Activated CD8-positive, alpha-beta memory T cell treated with anti-CD3 and anti-CD28 coated beads for 36 hours (primary cell): ENCODE results near the gene IFI44L. TPM values are rescaled to one million over a fixed set of nuclear protein-coding genes. Genes with fewer than 3 reads are reported as not detected.

Experiments
- CTCF ChIA-PET: fragments of 350-600 bp; sonication (Branson Sonifier 250); formaldehyde crosslinking; loops from one replicate; lab custom pipeline; 2021; ENCODE audit warnings: antibody characterized with exemption; lab: Charles Lee
- POLR2A ChIA-PET: fragments of 350-600 bp; sonication (Branson Sonifier 250); formaldehyde crosslinking; loops from one replicate; lab custom pipeline; 2021; ENCODE audit warnings: antibody characterized with exemption; lab: Charles Lee
- total RNA-seq, 2 experiments: library from RNA; stranded (reverse); gene quantifications; one replicate each; pipeline ENCODE4 v1.2.3, GENCODE V29; 2021

Gene IFI44L
- total RNA-seq = 1 to 10 TPM; 1.2 to 1.3 TPM

DNA sequence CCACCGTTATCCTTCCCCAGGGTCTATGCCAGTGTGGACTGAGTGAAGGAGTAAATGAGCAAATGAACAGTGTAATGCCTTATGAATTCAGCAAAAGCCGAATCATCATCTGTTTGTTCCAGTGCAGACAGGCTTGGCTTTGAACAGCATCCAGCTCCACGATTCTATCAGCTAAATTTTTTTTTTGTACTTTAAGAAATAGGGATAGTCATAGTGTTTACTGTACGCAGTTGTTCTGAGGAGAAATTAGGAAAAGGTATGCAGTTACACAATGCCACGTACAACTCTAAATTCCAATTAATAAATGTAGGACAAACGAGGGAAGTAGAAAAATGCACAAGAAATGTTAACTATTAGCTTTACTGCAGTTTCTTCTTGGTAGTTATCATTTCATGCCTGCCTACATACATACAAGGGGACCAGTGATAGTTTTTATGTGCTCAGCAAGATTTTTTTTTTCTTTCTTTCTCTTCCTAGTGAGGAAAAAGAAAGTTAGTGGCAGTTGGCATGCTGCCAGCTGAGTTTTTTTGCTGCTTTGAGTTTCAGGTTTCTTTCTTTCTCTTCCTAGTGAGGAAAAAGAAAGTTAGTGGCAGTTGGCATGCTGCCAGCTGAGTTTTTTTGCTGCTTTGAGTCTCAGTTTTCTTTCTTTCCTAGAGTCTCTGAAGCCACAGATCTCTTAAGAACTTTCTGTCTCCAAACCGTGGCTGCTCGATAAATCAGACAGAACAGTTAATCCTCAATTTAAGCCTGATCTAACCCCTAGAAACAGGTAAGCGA, at the start of gene IFI44L:
IFI44L (plus strand) TSS at position 646 of the 777 bp plus-strand sequence. CDS start 7,468 bp downstream, outside the sequence.
- CTCF ChIA-PET = interaction anchor here (1.9 kb wide), 1 partner anchor 56 kb away, joined by 9 read pairs; no protein-coding TSS in a partner anchor
- POLR2A ChIA-PET = interaction anchor here (1.0 kb wide), 1 partner anchor 38 kb away, joined by 3 read pairs; no protein-coding TSS in a partner anchor

DNA sequence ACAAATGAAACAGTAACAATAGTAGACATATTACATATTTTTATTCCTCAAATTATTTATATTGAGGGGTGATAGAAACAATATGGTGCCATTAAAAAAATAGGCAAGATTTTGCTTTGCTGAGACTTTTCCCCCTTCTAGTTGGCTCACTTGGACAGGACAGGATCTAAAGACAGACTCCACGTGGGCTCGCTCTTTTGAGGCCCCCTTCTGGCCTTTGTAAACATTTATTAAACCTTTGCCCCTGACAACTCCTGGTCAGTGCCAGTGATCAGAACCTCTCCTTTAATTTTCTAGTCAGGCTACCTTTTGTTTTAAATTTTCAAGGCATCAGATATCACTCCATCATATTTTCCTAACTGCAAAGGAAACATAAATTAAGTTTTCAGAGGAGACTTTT, 49.7 kb upstream of the IFI44L start:
- ChIA-PET CTCF (no interaction called here), POLR2A (no interaction called here)

DNA sequence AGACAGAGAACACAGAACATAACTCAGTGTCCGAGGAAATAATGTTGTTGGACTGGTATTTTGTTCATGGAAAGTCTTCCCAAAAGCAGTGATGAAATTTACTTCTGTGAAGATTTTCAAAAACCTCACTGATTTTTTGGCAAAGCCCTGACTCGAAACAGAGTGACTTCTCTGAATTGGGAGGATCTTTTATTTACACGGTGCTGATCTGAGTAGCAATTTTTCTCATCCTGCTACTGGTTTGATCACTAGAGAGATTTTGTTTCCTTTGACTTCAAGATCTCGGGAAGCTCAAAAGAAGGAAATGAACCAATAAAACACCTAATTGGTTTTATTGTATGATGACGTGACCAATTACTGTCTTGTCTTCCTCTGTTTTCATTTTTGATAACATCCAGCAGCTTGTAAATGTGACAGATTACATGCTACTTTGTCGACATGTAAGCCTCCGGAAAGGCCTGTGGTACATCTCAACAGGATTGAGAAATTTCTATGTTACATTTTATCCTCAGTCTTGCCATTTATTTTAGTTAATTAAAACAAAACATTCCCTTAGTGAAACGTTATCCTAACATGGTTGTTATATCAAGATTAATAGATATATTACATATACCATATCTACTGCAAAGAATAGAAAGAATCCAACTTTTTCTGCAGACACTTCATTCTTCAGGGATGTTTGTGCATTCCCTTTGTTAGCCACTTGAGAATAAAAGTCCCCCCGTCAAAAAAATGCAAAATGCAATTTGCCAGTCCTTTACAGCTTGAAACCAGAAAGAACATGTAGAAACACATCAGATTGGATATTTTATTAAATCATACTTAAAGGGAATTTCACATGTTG, 42.8 kb upstream of the IFI44L start:
- POLR2A ChIA-PET = no interaction called here
- CTCF ChIA-PET = no interaction called here

DNA sequence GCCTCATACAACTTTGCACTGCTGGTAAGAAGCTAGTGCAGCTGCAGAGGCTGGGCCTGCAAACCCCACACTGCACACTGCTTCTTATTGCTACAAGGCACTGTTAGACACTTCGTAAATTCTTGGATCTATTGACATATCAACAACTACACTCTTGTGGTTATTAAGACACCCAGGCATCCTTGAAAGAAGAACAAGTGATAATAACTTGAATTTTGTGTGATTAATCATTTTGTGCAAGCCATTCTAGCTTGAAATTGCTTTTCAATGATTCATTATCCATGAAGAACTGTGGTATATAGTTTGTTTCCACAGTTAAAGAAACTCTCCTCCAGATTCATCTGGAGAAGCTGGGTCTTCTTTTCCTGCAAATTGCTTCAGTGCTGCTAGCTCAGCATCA, 33.7 kb upstream of the IFI44L start:
- POLR2A ChIA-PET = no interaction called here
- CTCF ChIA-PET = no interaction called here

DNA sequence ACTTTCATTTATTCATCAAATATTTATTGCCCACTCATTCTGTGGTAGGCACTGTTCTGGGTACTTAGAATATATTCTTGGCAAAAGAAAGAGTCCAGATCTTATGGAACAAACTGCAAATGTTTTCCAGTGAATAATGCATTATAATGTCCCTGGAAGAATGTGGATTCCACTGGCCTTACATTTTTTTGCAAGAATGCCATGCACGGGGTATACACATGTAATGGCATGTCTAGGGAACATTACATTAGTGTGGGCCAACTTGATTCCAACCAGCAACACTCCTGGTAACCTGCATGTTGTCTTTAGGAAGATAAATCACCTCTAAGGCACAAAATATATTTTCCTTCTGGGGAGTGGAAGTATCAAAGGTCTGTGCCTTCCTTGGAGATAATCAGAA, 33.0 kb upstream of the IFI44L start:
- ChIA-PET POLR2A (no interaction called here), CTCF (no interaction called here)

DNA sequence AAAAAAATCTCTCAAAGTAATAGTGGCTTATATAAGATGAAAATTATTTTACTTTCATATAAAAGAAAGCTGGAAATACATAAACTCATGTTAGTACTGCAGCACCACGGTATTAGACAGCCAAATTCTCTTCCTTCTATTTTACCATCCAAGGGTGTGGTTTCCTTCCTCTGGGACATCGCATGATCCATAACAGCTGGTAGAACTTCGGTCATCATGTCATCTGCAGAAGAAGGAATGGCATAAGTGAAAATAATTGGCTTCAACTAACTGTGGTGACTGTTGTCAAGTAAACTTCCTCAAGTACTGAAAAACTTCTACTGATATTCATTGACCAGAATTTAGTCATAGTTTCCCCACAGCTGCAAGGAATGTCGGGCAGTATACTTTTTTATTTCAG, 28.3 kb upstream of the IFI44L start:
- ChIA-PET POLR2A (no interaction called here), CTCF (no interaction called here)

DNA sequence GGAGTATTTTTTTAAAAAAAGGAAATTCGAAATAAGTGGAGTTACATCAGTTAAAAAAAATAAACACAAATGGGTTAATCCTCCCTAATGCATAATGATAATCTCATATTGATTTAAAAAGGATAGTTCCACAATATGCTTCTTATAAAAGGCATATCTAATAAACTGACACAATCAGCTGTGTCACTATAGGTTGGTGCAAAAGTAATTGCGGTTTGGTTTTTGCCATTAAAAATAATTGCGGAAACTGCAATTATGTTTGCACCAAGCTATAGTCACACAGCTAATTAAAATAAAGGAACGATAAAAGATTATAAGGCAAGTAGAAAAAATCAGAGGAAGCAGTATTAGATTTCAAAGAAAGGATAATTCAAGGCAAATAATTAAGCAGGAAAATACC, 21.0 kb upstream of the IFI44L start:
- POLR2A ChIA-PET = no interaction called here
- CTCF ChIA-PET = no interaction called here

DNA sequence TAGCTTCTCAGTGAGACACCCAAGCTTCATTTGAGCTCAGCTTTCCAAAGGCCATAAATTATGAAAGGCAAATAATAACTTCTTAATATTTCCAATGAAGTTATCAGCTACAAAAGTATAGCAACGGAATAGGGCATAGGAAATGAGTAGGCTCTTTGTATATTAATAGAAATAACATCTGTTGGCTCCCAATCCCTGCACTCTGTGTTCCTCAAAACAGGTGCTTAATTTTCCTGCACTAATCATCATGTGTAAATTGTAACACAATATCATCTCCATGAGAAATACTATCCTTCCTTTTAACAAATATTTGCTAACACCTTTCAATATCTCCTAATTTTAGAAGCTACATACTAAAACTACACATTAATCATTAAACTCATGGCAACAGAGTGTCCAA, 19.2 kb upstream of the IFI44L start:
- ChIA-PET POLR2A (no interaction called here), CTCF (interaction anchor here (1.4 kb wide), 1 partner anchor 16 kb away, joined by 3 read pairs; no protein-coding TSS in a partner anchor)

DNA sequence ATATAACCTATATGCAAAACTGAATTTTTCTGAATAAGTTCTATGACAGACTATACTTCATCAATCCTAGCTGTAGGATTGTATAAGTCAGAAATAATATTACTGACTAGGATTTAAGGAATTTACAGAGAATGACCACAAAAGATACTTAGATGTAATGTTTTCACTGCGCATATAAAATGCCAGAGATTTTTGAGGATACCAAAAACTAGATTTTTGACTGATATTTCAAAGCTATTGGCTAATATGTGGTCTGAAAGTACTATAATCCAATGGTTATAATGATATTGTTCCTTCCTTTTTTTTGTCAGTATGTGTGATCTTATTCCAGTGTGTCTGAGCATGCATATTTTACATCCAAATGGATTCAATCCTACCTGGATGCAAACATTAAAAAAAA, 17.0 kb upstream of the IFI44L start:
- ChIA-PET CTCF (no interaction called here), POLR2A (no interaction called here)

DNA sequence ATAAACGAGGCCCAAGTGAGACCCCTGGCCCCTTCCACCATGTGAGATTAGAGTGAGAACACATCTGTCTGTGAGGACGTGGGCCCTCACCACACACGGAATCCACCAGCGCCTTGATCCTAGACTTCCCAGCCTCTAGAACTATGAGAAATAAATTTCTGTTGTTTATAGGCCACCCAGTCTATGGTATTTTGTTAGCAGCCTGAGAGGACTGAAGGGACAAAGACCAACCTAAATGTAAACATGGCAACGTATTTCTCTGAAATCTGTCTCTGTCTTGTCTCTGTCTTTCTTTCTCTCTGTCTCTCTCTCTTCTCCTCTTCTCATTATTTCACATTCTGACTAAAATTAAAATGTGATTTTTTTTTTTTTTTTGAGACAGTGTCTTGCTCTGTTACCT, 15.6 kb upstream of the IFI44L start:
- POLR2A ChIA-PET = no interaction called here
- CTCF ChIA-PET = no interaction called here

DNA sequence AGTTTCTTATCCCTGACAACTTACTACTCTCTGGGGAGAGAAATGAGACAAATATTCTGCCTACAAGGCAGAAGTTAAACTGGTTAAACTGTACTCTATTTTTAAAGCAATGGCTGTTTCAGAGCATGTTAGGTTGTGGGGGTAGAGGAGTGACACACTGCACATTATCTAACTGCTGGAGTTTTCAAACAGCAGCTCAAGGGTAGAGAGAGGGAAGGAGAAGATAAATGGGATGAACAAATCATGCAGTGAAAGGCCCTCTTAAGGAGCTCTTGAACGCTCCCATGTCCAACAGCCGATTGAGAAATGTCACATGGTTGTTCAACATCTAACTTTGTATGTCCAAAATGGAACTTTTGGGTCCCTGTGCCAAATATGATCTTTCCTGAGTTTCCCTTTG, 14.0 kb upstream of the IFI44L start:
- CTCF ChIA-PET = interaction anchor here (0.6 to 1.1 kb wide), 2 partner anchors 16 to 445 kb away, joined by 3 to 4 read pairs; no protein-coding TSS in a partner anchor
- POLR2A ChIA-PET = no interaction called here

DNA sequence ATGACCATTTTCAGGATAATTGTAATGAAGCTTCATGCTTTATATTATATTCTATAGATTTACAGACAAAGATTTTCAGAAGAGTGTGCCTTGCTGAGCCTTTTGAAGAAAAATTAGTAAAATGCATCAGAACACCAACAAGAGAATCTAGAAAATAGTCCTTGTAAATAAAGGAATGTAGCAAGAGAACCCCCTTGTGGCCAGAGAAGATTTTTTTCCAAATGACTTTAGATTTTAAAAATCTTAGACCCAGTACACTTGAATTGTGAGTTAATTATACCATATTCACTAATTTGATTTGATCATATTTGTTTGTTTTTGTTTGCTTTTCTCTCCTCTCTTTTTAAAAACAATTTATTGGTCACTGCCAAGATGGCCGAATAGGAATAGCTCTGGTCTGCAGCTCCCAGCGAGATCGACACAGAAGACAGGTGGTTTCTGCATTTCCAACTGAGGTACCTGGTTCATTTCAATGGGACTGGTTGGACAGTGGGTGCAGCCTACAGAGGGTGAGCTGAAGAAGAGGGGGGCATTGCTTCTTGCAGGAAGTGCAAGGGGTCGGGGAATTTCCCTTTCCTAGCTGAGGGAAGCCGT, 12.8 kb upstream of the IFI44L start:
- POLR2A ChIA-PET = no interaction called here
- CTCF ChIA-PET = interaction anchor here (1.4 kb wide), 1 partner anchor 10 kb away, joined by 4 read pairs; no protein-coding TSS in a partner anchor

DNA sequence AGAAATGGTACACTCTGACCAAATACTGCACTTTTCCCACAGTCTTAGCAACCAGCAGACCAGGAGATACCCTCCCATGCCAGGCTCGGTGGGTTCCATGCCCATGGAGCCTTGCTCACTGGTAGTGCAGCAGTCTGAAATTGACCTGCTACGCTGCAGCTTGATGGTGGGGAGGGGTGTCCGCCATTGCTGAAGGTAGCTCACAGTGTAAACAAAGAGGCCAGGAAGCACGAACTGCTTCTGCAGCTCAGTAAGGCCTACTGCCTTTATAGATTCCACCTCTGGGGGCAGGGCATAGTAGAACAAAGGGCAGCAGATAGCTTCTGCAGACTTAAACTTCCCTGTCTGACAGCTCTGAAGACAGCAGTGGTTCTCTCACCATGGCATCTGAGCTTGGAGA, 12.3 kb upstream of the IFI44L start:
- CTCF ChIA-PET = interaction anchor here (1.4 kb wide), 1 partner anchor 10 kb away, joined by 4 read pairs; no protein-coding TSS in a partner anchor
- POLR2A ChIA-PET = no interaction called here

DNA sequence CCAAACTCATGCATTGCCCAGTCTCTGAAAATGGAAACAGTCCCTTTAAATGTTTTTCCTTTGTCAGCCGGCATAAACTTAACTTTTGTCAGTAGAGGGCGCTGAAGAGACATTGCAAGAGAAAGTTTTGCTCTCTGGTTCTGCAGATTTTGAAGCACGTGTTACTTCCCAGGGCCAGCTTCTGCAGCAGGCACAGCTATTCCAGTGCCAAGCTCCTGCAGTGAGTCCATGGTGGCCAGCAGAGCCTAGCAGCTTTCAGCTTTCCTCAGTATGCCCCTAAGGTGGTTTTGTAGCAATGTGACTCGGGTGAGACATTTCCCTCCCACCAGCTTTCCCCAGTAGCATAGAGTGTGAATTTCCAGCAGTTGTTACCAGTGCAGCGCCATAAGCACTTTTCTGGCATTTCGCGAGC, 2.6 kb upstream of the IFI44L start:
- ChIA-PET POLR2A (no interaction called here), CTCF (interaction anchor here (0.7 to 1.5 kb wide), 13 partner anchors 9 to 605 kb away, joined by 3 to 12 read pairs (median 3); no protein-coding TSS in a partner anchor)

DNA sequence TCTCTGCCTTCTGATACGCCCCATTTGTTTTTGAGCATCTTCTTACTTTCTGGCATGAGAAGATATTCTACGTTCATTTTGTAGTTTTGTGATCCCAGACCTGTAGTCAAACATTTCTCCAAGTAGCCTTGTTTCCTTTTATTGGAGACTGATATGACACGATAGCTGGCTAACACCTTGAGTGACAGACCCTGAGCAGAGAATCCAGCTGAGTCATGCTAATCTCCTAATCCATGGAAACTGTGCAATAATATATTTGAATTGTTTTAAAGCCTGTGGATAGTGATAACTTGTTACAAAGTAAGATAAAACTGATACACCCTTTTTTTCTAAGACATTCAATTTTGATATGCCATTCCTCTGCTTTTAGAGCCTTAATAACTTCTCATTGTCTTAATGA, 1.2 kb upstream of the IFI44L start:
- ChIA-PET POLR2A (no interaction called here), CTCF (interaction anchor here (1.9 kb wide), 1 partner anchor 57 kb away, joined by 9 read pairs; no protein-coding TSS in a partner anchor)

DNA sequence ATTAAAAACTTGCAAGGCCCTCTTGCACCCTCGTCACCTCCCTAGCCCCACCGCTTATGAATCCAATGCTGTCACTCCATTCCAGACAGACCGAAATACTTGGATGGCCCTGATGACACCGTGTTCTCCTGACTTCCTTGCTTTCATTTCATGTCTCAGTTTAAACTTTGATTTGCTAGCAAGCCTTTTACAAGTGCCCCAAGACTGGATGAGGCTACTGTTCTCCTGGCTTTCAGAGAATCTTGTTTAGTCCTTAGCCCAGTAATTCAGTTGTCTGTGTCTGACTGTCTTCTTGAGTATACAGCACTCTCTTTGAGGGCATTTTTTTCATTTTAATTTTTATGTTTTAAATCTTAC, 824 bp upstream of the IFI44L start:
- ChIA-PET POLR2A (no interaction called here), CTCF (interaction anchor here (1.9 kb wide), 1 partner anchor 56 kb away, joined by 9 read pairs; no protein-coding TSS in a partner anchor)

DNA sequence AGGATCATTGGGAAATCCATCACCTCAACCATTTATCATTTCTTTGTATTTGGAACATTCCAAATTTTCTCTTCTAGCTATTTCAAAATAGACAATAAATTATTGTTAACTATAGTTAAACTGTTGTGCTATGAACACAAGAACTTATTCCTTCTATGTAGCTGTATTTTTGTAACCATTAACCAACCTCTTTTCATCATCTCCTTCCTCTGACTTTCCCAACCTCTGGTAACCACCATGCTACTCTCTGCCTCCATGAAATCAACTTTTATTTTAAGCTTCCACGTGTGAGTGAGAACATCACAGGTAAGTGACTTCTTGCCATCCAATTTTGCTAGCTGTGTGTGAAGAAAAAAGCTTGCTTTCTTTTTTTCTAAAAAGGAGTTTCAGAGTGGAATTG, 418 bp downstream of the IFI44L start:
- ChIA-PET POLR2A (interaction anchor here (1.0 kb wide), 1 partner anchor 37 kb away, joined by 3 read pairs; no protein-coding TSS in a partner anchor), CTCF (interaction anchor here (1.9 kb wide), 1 partner anchor 55 kb away, joined by 9 read pairs; no protein-coding TSS in a partner anchor)

DNA sequence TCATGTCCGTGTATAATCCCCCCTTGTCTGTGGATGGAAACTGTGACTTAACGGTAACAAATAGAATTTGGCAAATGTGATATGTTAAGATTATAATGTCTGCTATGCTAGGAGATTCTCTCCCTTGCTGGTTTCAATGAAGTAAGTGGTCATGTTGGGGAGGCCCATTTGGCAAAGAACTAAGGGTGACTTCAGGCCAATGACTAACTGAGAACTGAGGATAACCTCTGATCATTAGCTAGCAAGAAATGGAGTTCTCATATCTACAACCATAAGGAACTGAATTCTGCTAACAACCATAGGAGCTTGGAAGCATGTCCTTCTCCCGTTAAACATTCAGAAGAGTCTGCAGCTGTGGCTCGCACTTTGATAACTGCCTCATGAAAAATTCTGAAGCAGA, 2.3 kb downstream of the IFI44L start:
- CTCF ChIA-PET = interaction anchor here (0.9 kb wide), 1 partner anchor 16 kb away, joined by 4 read pairs; no protein-coding TSS in a partner anchor
- POLR2A ChIA-PET = no interaction called here

DNA sequence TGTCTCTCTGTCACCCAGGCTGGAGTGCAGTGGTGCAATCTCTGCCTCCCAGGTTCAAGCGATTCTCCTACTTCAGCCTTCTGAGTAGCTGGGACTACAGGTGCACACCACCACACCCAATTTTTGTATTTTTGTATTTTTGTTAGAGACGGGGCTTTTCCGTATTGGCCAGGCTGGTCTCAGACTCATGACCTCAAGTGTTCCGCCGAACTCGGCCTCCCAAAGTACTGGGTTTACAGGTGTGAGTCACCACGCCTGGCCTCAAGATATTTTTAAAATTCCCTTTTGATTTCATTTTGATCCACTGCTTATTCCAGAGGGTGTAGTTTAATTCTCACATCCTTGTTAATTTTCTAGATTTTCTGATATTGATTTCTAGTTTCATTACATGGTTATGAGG, 3.8 kb downstream of the IFI44L start:
- ChIA-PET CTCF (no interaction called here), POLR2A (no interaction called here)
